ENCODE results near the gene CERS6. TPM values are rescaled to one million over a fixed set of nuclear protein-coding genes. Genes with fewer than 3 reads are reported as not detected.
"Not testable (repeated sequence)": the region's sequence is repeated elsewhere in the genome, so short reads cannot be mapped to it uniquely, and the experiment has no call there.

The CERS6 gene
- total RNA-seq, 1 donor from 2014 or later, result 16.2 TPM

DNA sequence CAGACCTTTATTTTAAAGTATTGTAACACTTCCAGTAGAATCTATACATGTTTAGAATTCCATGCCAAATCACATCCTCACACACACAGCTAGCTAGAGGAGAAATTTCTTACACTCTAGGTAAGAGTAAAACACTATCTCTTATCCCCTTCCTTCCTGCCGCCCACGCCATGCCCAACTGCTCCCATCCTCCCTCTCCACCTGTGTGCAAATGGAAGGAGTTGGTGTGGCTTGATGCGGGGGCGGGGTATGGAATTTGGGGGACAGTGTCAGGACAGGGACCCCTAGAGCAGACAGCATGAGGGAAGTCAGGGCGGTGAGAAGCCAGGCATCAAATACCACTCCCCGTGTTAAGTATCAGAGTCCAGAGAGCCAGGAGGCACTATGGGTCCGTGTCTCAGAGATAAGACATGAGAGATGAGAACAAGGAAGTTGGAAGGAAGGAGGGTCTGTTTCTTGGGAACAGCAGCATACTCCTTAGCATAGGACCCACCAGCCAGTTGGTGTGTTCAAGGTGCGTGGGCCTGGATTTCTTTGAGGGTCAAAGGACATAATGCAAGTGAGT, 297.8 kb downstream of the CERS6 start:
- intact Hi-C loops (cut with micrococcal nuclease), result loop anchor here (5.0 kb wide), 1 partner anchor 297 kb away; the partner anchor contains the start of gene CERS6

DNA sequence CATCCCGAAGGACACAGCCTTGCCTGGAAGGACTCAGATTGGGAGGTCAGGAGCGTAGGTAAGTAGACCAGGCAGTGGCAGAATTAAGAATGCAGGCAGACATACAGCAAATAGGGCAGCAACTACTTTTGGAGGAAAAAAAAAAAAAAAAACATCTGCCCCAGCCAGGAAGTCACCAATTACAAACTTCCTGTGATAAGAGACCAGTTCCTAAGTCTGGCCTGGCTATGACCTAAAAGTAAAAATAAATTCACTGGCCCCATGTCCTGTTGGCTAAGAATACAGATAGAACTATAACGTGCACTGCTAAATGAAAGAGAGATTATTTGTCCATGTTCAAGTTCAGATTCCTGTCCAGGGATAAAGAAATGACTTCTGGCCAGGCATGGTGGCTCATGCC, 301.2 kb downstream of the CERS6 start:
- intact Hi-C loops (cut with micrococcal nuclease), result no loop called here

DNA sequence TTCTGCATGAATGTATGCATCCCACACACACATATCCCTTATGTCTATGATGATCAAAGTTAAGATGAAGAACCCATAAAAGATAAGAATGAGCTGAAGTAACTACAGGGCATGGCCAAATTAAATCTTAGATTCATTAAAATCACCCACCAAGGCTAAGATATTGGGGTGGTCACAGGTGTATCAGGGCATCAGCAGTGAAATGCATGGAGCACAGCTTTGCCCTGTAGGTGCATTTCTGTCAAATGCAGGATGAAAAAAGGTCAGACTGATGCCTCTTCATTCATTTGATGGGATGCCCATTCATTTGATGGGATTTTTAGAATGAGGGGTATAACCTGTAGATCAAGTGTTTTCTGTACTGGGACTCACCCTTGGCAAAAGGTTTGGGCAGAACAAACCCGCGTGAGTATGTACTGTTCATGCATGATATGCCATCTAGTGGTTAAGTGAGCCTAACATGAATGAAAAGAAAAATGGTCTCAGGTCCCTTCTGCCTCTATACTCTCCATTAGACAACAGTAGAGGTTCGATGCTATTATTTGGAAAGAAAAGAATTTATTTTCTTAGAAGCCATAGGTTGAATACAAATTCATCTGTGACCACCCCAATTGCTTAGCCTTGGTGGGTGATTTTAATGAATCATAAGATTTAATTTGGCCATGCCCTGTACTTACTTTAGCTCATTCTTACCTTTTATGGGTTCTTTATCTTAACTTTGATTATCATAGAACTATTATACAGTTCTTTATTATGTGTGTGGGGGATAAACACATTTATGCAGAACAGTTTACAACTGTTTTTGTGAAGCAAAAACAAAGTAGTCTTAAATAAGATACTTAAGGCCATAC, 303.1 kb downstream of the CERS6 start:
- intact Hi-C loops (cut with micrococcal nuclease), result loop anchor here (1.0 kb wide), 1 partner anchor 413 kb away; no protein-coding TSS in a partner anchor

DNA sequence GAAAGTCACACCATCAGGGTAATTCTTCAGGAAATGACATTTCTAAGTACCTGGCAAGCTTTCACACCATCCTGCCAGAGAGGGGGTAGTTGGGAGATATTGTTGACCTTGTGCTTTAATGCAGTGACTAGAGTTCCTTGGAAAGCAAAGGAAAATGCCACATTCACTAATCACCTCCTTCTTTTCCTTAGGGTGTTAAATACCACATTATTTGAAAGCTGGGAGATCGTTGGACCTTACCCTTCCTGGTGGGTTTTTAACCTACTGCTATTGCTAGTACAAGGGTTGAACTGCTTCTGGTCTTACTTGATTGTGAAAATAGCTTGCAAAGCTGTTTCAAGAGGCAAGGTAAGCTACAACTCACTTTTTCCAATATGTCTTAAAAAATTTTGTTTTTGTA, 309.3 kb downstream of the CERS6 start:
- intact Hi-C loops (cut with micrococcal nuclease), result no loop called here

DNA sequence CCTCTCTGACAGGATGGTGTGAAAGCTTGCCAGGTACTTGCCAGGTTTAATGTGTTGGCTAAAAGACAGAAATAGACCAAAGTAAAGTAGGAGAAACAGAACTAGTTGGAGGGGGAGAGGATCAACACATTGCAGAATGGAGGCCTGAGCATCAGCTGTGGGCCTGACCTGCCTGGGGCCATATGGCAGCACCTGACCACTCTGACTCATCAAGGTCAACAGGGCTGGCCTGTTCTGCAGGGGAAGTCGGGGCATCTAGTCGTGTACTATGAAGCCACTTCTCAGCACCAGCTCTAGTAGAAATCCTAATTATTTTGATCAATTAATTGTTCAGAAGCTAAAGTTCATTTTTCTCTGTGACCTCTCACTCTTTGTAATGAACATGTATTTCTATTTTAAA, 310.5 kb downstream of the CERS6 start:
- intact Hi-C loops (cut with micrococcal nuclease), result no loop called here

DNA sequence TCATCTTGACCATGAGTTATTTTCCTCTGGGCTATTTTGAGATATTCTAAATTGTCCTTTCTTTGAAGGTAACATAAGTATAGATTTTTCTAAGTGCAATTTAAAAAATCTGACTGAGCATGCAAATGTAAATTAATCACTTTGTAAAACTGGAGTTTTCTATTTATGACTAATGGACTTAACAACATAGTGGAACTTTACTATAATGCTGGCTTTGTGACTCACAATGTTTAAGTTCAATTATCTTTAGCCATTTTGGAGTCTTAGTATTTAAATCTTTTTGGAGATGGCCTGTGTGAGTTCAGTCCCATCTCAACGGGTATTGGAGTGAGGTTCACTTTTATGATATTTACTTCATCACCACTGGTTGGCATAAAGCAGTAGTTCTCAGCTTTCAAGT, 311.2 kb downstream of the CERS6 start:
- intact Hi-C loops (cut with micrococcal nuclease), result no loop called here

DNA sequence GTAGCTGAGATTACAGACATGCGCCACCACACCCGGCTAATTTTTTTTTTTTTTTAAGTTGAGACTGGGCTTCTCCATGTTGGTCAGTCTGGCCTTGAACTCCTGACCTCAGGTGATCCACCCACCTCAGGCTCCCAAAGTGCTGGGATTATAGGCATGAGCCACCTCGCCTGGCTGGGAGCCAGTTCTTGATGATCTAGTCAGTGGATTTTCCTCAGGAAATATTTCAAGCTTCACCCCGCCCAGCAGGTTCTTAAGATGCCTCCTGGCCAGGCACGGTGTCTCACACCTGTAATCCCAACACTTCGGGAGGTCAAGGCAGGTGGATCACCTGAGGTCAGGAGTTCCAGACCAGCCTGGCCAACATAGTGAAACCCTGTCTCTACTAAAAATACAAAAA, 312.3 kb downstream of the CERS6 start:
- intact Hi-C loops (cut with micrococcal nuclease), result not testable (repeated sequence)

DNA sequence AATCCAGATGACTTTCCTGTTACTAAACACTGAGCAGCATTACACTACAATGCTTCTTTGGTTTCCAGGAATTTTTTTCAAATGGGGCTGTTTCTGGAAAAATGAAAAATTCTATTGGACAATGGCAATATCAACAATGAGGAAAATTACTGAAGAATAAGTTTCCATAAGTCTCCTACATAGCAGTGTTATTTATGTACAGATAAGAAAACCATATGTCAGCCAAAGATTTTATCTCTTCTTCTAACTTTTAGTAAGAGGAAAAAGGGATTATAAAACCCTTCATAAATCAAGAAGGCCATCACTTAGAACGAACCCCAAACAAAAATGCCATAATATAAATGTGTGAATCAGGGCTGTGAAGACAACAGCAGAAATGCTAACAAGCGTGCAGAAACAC, 314.7 kb downstream of the CERS6 start:
- intact Hi-C loops (cut with micrococcal nuclease), result no loop called here

DNA sequence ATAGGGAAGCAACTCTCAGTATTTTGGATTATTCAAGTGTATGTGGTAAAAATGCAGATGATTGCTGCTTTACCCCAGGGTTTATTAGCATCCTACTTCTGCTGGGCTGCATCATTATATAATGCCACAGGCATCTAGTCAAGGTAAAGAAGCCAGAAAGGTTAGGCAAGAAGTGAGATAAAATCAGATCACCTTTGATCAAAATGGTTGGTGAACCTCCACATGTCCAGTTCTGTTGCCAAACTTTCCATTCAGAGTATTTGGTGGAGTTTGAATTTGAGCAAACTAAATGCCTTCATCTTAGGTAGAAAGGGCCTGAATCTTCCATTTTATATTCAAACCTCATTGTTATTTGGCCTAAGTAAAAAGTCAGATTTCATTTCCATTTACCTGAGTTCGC, 316.6 kb downstream of the CERS6 start:
- intact Hi-C loops (cut with micrococcal nuclease), result loop anchor here (1.0 kb wide), 1 partner anchor 148 kb away; no protein-coding TSS in a partner anchor

DNA sequence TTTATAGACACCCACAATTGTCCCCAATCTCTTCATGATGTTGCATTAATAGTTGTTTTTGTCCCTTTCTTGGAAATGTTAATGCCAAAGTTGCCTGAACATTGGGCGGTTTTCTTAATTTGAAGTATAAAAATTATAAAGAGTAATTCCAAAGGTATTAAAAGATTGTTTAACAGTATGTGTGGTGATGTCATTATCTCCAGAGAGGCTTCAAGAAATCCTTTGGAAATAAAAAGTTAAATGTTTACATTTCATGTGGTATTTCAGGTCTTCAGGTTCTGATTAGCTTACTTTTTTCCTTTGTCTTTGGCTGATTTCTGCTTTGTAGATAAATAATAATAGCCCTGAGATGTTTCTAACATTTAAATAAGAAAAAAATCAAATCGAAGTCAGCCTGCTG, 317.1 kb downstream of the CERS6 start:
- intact Hi-C loops (cut with micrococcal nuclease), result loop anchor here (1.0 kb wide), 1 partner anchor 147 kb away; no protein-coding TSS in a partner anchor

DNA sequence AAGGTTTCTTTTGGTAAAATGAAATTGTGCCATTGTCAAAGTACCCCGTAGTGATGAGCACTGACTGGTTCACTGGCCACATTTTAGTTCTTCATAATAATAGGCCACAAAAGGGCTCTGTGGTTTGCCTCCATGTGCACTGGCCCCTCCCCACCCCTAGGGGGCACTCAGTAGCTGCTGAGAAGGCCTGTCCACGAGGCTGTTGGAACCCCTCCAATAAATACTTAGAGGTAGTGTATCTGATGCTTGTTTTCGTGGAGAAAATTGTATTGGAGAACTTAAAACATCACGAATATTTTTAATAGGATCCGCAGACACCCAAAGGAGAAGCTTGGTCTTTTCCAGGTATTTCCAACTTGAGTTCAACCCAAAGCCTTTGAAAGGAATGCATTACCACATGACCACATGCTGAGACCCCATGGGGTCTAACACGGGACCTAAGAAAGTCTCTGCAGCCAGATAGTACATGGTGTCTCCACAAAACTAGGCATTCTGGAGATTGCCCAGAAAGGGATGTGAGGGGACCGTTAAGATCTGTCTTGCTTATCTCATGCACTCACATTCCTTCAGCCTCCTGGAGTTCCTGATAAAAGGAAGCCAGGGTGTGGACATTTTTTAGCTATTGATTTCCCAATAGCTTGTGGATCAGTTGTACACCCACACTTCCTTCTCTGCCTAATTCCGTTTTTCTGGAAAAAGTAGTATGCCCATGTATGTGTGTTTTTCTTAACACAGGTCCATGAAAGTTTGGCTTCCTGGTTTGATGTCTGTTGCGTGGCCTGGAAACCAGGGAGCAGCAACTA, 317.8 kb downstream of the CERS6 start:
- intact Hi-C loops (cut with micrococcal nuclease), result loop anchor here (1.0 kb wide), 1 partner anchor 146 kb away; no protein-coding TSS in a partner anchor

DNA sequence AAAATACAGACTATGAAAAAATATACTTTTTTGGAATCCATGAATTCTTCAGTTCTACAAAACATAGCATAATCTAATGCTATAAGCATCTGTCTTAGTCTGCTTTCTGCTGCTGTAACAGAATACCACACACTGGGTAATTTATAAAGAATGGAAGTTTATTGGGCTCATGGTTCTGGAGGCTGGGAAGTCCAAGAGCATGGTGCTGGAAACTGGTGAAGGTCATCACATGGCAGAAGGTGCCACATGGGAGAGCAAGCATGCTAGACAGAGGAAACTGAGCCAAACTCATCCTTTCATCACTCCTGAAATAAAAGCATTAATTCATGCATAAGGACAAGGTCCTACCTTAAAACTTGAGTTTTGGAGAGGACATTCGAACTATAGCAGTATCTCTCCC, 319.8 kb downstream of the CERS6 start:
- intact Hi-C loops (cut with micrococcal nuclease), result no loop called here

DNA sequence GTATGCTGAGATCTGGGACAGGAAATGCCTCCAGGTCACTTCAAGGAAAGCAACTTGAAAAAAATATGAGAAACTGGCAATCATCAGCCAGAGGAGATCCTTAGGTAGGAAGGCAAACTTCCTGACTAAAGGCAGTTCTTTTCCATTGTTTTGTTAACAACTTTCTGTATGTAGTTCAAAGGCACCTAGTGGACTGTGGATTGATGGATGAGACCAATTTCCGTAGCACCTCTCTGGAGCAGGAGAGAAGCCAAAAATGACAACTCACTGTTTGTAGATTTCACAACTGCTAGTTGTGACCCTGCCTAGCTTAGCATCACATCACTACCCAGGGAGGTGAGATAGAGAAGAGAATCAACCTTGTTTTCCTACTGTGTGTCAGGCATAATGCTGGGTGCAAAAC, 324.6 kb downstream of the CERS6 start:
- intact Hi-C loops (cut with micrococcal nuclease), result no loop called here

DNA sequence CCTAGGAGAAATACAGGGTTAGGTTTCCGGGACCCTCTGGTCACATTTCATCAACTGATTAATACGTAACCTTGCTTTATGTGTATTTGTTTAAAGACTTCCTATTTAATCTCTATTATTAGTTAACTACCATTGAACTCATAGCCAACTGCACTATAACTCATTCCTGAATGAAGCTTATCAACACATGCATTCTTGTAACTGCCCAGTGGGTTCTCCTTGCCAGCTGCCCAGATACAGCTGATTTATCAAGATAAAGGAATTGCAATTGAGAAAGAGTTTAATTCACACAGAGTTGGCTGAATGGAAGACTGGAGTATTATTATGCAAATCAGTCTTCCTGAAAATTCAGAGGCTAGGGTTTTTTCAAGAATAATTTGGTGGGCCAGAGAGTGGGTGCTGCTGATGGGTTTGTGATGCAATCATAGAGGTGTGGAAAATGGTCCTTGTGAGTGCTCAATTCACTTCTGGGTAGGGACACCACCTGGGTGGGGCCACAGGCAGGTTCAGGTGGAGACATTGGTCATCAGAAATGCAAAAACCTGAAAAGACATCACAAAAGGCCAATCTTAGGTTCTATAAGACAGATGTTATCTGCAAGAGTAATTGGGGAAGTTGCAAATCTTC, 325.2 kb downstream of the CERS6 start:
- intact Hi-C loops (cut with micrococcal nuclease), result no loop called here

DNA sequence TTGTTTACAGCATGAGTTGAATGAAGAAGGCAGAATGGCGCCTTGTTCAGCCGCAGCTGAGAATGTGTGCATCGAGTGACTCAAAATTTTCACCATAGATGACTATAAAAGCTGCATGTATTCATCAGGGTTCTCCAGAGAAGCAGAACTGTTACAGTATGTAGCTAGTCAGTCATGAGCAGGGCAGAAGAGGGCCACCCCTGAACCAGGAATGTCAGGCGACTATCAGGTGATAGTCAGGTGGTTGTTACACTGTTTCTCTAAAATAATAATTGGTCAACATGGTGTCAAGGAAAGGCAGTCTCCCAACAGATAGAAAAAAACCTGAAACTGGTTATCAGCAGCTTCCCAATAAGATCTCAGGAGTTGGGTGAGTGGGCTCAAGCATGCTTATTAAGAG, 326.2 kb downstream of the CERS6 start:
- intact Hi-C loops (cut with micrococcal nuclease), result no loop called here

DNA sequence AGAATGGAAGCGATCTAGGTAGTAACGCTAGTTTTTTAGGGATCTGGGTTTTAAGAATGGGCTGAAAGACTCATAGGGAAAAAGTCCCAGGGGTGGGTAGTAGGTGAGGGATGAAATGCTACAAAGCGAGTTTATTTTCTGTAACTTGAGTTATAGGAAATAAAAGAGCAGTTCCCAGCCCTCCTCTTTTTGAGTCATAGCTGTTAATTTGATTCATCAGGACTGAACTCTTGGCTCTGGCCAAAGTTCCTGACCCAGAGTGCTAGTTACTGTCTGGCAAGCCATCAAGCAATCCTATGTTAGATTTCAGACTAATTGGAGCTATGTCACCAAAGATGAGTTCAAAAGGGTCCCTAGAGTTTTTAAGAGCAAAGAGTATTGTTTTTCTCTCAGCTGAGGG, 328.9 kb downstream of the CERS6 start:
- intact Hi-C loops (cut with micrococcal nuclease), result no loop called here

DNA sequence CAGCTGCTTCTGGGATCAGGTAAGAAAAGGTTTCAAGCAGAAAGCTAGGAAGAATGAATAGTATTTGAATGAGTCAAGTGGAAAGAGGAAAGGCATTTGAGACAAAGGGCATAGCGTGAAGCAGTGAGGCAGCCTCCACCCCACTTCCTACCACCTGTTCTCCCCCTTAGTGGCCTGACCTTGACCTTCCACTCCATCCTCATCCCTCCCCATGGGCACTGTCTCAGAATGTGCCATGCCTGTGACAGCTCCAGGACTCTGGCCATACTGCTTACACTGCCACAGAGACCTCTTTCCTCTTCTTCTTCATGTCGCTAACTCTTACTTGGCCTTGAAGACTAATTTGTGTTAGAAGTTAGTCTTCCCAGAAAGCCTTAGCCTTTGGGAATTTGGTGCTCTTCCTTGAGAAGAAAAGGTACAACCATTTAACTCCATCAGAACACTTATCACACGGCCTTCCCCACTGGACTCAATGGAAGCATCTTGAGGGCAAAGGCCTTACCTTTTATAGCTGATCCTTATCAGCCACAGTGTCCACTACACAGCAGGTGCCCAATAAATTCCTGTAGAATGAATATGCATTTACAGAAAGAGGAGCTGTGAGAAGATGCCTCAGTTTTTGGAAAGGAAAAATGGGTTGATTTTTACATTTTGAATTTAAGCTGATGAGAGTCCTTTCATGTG, 331.2 kb downstream of the CERS6 start:
- intact Hi-C loops (cut with micrococcal nuclease), result no loop called here

DNA sequence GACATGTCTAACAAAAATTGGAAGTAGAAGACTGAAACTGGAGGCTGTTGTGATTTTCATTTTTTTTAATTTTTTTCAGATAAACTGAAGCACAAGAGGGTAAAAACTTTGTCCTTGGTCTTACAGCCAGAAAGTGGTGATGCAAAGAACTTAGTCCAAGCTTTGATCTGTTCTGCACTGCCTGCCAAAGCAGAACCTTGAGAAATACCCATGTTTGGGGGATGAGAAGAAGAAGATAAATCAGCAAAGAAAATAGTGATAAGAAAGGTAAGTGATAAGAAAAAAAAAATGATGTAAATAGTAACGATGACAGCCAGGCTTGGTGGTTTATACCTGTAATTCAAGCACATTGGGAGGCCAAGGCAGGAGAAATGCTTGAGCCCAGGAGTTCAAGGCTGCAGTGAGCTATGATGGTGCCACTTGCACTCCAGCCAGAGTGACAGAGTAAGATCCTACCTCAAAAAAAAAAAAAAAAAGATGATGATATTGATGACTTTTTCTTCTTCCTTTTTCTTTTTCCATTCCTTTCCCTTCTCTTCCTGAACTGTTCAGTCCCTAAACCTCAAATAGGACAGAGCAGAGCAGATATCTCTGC, 331.8 kb downstream of the CERS6 start:
- intact Hi-C loops (cut with micrococcal nuclease), result no loop called here

DNA sequence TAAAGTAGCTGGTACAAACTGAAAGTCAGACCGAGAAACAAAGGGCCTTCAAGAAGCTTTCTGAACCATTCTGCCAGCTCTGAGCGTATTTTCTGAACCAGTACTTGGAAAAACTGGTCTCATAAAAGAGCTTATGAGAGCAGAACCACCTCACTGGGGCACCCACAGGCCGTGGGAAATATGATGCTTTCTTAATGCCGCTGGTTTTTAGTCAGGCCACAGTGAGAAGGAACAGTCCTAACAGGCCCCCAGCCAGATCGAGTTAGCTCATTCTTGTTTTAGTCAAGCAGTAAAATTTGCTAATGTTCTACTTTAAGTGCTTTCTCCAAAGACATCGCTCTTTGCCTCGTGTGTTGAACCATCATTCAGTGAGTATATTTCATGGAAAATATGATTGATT, 333.7 kb downstream of the CERS6 start:
- intact Hi-C loops (cut with micrococcal nuclease), result no loop called here

DNA sequence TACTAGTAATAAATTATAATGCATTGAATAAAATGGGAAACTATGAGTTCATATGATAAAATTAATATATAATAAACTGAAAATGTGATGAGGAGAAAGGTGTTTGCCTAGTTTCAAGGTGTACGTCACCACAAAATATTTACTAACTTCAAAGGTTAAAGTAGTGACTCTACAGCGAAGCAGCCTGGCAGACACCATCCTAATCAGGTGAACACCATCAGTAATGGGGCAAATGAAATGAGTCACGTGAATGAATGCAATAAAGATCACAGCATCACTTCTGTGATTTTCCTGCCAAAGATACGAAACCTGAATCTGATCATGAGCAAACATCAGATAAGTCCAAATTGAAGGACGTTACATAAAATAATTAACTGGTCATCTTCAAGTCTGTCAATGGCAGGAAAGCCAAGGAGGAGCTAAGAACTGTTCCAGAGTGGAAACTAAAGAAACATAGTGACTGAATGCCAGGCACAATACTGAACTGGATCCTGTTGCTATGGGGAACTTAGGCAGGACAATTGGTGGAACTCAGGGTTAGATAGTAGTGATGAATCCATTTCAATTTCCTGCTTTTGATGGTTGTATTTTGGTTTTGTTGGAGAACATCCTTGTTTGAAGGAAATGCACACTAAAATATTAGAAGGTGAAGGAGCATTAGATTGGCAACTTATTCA, 334.3 kb downstream of the CERS6 start:
- intact Hi-C loops (cut with micrococcal nuclease), result no loop called here

Measured in T-helper 2 cell treated with Interferon-gamma antibody and Interleukin-4, amounts not matched to agents 100 ng/mL and 5 ng/mL, for 36 hours (primary cell).